ENCODE results near the gene RNF166. TPM values are rescaled to one million over a fixed set of nuclear protein-coding genes. Genes with fewer than 3 reads are reported as not detected.

RNF166 gene
- total RNA-seq, 1 experiment from 2014 or later, result 17.5 TPM

DNA sequence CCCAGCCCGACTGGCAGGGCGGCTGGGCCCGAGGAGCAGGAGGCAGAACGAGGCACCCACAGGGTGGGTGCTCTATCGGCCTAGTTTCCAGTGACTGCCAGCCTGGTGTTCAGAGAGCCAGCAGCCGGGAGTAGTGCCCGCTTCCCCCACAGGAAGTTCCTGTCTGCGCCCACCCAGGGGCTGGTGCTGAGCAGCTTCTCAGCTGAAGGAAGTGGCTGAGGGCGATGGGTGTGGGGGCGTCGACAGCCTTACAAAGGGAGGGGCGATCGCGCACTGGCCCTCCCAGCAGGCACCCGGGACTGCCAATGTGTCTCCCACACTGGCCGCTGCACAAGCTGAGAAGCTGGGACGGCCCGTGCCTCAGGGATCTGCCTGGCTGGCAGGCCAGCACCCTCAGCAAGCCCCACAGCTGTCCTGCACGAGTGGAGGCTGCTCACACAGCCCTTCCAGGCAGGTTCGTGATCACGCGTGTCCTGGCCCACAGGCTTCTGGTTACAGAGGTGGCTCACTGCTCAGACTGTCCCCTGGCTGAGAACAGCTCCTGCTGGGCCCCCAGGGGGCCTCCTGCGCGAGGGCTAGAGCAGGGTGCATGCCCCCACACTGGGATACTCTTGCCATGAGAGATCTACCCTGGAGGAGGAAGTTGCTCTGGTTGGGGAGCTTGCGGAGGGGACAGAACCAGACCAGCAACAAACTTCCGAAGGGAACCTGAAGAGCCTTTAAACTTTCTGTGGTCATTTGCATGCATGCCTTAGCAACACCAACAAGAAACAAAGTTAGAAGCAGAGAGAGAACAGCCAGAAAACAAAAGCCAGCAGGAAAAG, 2.5 kb downstream of the RNF166 start:
- TF ChIP-seq, protein P1, sequence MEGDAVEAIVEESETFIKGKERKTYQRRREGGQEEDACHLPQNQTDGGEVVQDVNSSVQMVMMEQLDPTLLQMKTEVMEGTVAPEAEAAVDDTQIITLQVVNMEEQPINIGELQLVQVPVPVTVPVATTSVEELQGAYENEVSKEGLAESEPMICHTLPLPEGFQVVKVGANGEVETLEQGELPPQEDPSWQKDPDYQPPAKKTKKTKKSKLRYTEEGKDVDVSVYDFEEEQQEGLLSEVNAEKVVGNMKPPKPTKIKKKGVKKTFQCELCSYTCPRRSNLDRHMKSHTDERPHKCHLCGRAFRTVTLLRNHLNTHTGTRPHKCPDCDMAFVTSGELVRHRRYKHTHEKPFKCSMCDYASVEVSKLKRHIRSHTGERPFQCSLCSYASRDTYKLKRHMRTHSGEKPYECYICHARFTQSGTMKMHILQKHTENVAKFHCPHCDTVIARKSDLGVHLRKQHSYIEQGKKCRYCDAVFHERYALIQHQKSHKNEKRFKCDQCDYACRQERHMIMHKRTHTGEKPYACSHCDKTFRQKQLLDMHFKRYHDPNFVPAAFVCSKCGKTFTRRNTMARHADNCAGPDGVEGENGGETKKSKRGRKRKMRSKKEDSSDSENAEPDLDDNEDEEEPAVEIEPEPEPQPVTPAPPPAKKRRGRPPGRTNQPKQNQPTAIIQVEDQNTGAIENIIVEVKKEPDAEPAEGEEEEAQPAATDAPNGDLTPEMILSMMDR (IDR thresholded peaks at IDR 0.05; ENCODE audit: unreplicated experiment), result no peak
- Mint-ChIP-seq H3K36me3 (ENCODE audit: insufficient read depth, unreplicated experiment) (peaks cover 10% of the 10 kb centered on the region), H3K9me3 (ENCODE audit: unreplicated experiment) (no peaks in the 10 kb centered on the region), H3K4me3 (ENCODE audit: unreplicated experiment) (peak overlapping the region; percentile 3), H3K27ac (ENCODE audit: low read depth, unreplicated experiment) (no peak overlapping the region), H3K4me1 (ENCODE audit: insufficient read depth, unreplicated experiment) (peaks cover 14% of the 10 kb centered on the region), H3K27me3 (ENCODE audit: insufficient read depth, unreplicated experiment) (no peaks in the 10 kb centered on the region)
- intact Hi-C loops (cut with micrococcal nuclease), result no loop called here
- CTCF ChIA-PET, result interaction anchor here (1.2 kb wide), 1 partner anchor 33 kb away, joined by 6 read pairs; no protein-coding TSS in a partner anchor
- POLR2A ChIA-PET, result interaction anchor here (1.7 kb wide), 1 partner anchor 16 kb away, joined by 4 read pairs; no protein-coding TSS in a partner anchor
- no peak for DNase-seq (ENCODE audit: unreplicated experiment)
- no TSS peak for BruUV-seq (replicated peaks)

DNA sequence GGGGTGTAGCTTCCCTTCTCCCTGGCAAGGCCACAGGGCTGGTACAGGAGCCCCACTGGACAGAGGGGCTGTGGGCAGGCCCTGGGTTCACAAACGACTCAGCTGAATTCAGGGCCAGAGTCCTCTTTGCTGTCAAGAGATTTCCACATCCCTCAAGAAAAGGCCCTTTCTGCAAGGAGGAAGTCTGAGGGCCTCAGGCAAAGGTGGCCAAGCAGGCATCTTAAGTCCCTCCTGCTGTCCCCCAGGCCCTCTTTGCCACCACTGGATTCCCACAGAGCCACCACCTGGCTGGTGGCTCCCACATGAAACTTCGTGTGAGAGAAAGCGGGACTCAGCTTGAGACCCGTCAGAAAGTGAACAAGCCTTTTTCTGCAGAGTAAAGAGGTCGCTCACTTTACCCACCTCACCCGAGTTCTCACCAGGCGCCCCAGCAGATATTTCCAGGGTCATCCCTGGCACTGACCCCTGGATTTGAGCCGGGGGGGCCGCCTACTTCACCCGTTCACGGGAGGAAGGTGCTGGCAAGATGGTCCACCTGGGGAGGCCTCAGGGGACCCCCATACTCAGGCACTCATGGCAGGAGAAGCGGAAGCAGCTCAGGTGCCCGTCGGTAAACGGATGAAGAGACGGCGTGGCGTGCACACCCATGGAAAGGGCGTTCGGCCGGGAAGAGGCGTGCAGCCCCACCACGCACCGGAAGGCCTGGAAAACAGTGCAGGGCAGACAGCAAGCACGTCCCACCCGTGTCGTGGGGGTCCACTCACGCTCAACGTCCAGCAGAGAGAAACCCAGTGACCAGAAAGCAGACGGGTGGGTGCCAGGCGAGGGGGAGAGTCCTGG, 3.6 kb downstream of the RNF166 start:
- Mint-ChIP-seq H3K36me3 (ENCODE audit: insufficient read depth, unreplicated experiment) (peaks cover 10% of the 10 kb centered on the region), H3K27me3 (ENCODE audit: insufficient read depth, unreplicated experiment) (no peaks in the 10 kb centered on the region), H3K4me3 (ENCODE audit: unreplicated experiment) (no peak overlapping the region), H3K27ac (ENCODE audit: low read depth, unreplicated experiment) (no peak overlapping the region), H3K4me1 (ENCODE audit: insufficient read depth, unreplicated experiment) (peaks cover 13% of the 10 kb centered on the region), H3K9me3 (ENCODE audit: unreplicated experiment) (no peaks in the 10 kb centered on the region)
- DNase-seq (ENCODE audit: unreplicated experiment), result no peak
- intact Hi-C loops (cut with micrococcal nuclease), result no loop called here
- TF ChIP-seq, protein P1 (IDR thresholded peaks at IDR 0.05; ENCODE audit: unreplicated experiment), result no peak
- ChIA-PET POLR2A (interaction anchor here (0.5 kb wide), 1 partner anchor 507 kb away, joined by 3 read pairs; no protein-coding TSS in a partner anchor), CTCF (interaction anchor here (0.6 to 1.2 kb wide), 3 partner anchors 34 to 460 kb away, joined by 4 to 6 read pairs (median 4); no protein-coding TSS in a partner anchor)
- no TSS peak for BruUV-seq (replicated peaks)

- no peaks in the 10 kb centered on the region for H3K27me3 Mint-ChIP-seq (ENCODE audit: insufficient read depth, unreplicated experiment)
- intact Hi-C loops (cut with micrococcal nuclease), result no loop called here
- no peak overlapping the region for H3K4me3 Mint-ChIP-seq (ENCODE audit: unreplicated experiment)
- CTCF ChIA-PET, result interaction anchor here (0.7 kb wide), 1 partner anchor 37 kb away, joined by 4 read pairs; no protein-coding TSS in a partner anchor
- peaks cover 7% of the 10 kb centered on the region for H3K4me1 Mint-ChIP-seq (ENCODE audit: insufficient read depth, unreplicated experiment)
- H3K36me3 Mint-ChIP-seq (ENCODE audit: insufficient read depth, unreplicated experiment), result peaks cover 10% of the 10 kb centered on the region
- no peak for DNase-seq (ENCODE audit: unreplicated experiment)
- no peaks in the 10 kb centered on the region for H3K9me3 Mint-ChIP-seq (ENCODE audit: unreplicated experiment)
- POLR2A ChIA-PET, result interaction anchor here (0.5 kb wide), 1 partner anchor 508 kb away, joined by 3 read pairs; no protein-coding TSS in a partner anchor
- BruUV-seq (replicated peaks), result no TSS peak
- H3K27ac Mint-ChIP-seq (ENCODE audit: low read depth, unreplicated experiment), result no peak overlapping the region
- TF ChIP-seq, protein P1 (IDR thresholded peaks at IDR 0.05; ENCODE audit: unreplicated experiment), result no peak
Measured at GRCh38 chr16:88701581-88702370, 4.4 kb downstream of the RNF166 start.

Measured in MCF 10A (cell line).